Tongue (tissue), 2 donors: Measurements from ENCODE around the gene TSSC4. TPM values are rescaled to one million over a fixed set of nuclear protein-coding genes. Genes with fewer than 3 reads are reported as not detected.

Source experiments
- DNase-seq: peaks from one replicate; pipeline ENCODE4 v3.0.0-alpha.2; 2015
- total RNA-seq: library from RNA; depleted of rRNA; stranded (reverse); fragments of >200 nt; gene quantifications from one replicate; pipeline ENCODE4 v1.2.3, GENCODE V29; 2014

TSSC4 gene
- total RNA-seq, 1 donor from 2014 or later, result 21.6 TPM

- DNase-seq, result no peak
These were observed 34.1 kb downstream of the TSSC4 start for GRCh38 chr11:2434506-2435255.

- no peak for DNase-seq
These were observed 34.9 kb downstream of the TSSC4 start for GRCh38 chr11:2435288-2436012.

- DNase-seq, result no peak
These were observed 35.5 kb downstream of the TSSC4 start for GRCh38 chr11:2436013-2436520.

- no peak for DNase-seq
These were observed 36.0 kb downstream of the TSSC4 start for GRCh38 chr11:2436521-2437031.

- DNase-seq, result no peak
These were observed 37.0 kb downstream of the TSSC4 start for GRCh38 chr11:2437516-2437915.

- DNase-seq, result no peak
These were observed 39.3 kb downstream of the TSSC4 start for GRCh38 chr11:2439820-2440219.

- DNase-seq, result no peak
These were observed 40.1 kb downstream of the TSSC4 start for GRCh38 chr11:2440646-2441045.

- DNase-seq, result no peak
These were observed 40.6 kb downstream of the TSSC4 start for GRCh38 chr11:2441171-2441570.

- DNase-seq, result no peak
These were observed 42.0 kb downstream of the TSSC4 start for GRCh38 chr11:2442589-2442988.

- no peak for DNase-seq
These were observed 42.9 kb downstream of the TSSC4 start for GRCh38 chr11:2443406-2443805.

GRCh38 chr11:2443881-2444820 is 43.6 kb downstream of the TSSC4 start, which contains the start of gene TRPM5:
Gene TRPM5, minus strand, starts transcription at chr11:2444514. Its CDS starts 21,478 bp downstream, at chr11:2423036.
- no peak for DNase-seq

GRCh38 chr11:2444821-2445745 is 44.5 kb downstream of the TSSC4 start, which contains the start of gene KCNQ1:
Gene KCNQ1, plus strand, starts transcription at chr11:2445008. Its CDS starts 91 bp downstream, at chr11:2445099.
- peak; percentile 40 for DNase-seq

GRCh38 chr11:2445746-2446551 is 45.4 kb downstream of the TSSC4 start:
- DNase-seq, result no peak

GRCh38 chr11:2446590-2447252 is 46.2 kb downstream of the TSSC4 start:
- DNase-seq, result no peak

GRCh38 chr11:2447253-2447950 is 46.9 kb downstream of the TSSC4 start:
- no peak for DNase-seq

- DNase-seq, result peak; percentile 43
These were observed 47.6 kb downstream of the TSSC4 start for GRCh38 chr11:2447951-2448650.

- DNase-seq, result no peak
These were observed 48.4 kb downstream of the TSSC4 start for GRCh38 chr11:2448661-2449547.
